PC-9 (cell line): ENCODE results near the gene BEND3.

Experiments used
- EZH2 ChIP-seq: fragments of 200-600 bp; sonication (generic); IDR thresholded peaks from 2 replicates; pipeline ENCODE4 v1.8.0; 2017; ENCODE audit warnings: antibody characterized with exemption, low read depth
- TF ChIP-seq, protein P1 (sequence below): fragments of 200-600 bp; sonication (generic); conservative IDR thresholded peaks from 2 replicates; pipeline ENCODE4 v1.6.1; 2017; ENCODE audit warnings: mixed run types, antibody characterized with exemption, mild to moderate bottlenecking, moderate library complexity

DNA sequence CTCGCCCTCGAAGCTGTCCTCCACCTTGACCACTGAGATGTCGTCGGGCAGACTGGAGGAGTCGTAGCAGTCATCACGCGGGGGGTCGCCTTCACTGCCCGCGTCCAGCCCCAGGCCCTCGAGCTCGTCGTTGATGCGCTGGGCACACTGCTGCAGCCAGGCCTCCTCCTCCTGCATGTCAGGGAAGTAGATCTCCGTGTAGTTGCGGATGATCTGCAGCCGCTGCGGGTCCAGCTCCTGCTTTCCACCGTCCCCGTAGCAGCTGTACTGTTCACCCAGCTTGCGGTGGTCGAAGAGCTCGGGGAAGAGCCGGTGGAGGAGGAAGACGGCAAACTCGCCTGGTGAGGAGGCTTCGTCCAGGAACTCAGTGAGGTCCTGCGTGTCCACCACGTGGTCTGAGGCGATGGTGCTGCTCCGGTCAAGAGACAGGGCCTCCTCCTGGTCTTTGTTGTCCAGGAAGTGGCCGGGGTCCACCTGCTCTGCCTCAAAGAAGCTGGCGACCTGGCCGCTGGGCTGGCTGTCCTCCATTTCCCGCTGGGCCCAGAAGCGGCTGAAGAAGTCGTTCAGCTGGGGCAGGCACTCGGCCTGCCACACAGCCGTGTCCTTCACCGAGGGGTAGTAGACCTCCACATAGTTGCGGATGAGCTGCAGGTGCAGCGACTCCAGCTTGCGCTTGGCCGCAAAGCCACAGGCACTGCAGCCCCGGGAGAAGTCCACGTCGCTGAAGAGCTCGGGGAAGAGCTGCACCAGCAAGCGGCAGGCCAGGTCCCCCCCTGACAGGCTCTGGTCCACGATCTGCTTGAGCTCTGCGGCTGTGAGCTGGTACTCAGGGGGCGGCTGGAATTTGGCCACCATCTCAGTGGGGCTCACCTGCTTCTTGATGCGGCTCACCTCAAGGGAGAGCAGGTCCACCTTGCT, 45.4 kb downstream of the BEND3 start:
- no peak for TF ChIP-seq EZH2
- TF ChIP-seq, protein P1, sequence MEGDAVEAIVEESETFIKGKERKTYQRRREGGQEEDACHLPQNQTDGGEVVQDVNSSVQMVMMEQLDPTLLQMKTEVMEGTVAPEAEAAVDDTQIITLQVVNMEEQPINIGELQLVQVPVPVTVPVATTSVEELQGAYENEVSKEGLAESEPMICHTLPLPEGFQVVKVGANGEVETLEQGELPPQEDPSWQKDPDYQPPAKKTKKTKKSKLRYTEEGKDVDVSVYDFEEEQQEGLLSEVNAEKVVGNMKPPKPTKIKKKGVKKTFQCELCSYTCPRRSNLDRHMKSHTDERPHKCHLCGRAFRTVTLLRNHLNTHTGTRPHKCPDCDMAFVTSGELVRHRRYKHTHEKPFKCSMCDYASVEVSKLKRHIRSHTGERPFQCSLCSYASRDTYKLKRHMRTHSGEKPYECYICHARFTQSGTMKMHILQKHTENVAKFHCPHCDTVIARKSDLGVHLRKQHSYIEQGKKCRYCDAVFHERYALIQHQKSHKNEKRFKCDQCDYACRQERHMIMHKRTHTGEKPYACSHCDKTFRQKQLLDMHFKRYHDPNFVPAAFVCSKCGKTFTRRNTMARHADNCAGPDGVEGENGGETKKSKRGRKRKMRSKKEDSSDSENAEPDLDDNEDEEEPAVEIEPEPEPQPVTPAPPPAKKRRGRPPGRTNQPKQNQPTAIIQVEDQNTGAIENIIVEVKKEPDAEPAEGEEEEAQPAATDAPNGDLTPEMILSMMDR, result no peak
